Measurements from ENCODE around the gene PER2.

DNA sequence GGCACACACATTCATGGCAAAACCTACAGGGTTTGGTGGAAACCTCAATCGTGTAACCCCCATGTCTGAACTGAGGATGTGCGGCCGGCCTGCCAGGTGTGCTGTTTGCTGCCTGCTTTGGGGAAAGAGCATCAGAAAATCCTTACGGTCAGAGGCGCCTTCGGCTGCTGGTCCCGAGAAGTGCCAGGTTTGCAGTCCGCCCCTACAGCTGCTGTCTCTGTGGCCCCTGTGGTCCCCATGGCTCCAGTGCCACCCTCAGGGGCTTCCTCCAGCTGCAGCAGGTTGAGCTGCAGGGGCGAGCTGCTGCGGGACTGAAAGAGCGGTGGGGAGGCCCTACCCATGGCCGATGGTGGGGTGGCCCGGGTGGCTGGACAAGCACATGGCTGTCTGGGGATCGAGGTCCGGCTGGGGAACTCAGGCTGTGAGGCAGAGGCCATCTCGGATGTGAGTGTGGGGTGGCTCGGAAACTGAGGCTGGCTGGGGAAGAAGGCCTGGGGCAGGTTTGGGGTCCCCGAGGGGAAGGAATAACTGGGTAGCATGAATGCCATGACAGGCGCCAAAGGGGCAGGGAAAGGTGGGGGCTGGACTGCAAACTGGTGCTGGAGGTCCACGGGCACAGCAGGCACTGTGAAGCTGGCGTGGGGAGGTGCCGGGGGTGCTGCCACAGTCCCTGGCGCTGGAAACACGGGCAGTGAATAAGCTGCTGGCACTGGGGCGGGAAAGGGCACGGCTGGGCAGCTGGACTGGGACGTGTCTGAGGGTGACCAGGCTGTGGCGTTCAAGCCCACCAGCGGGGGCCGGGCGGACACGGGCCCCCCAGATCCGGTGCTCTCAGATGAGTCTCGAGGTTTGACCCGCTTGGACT, 35.4 kb downstream of the PER2 start:
- TF ChIP-seq POLR2A (IDR thresholded peaks at IDR 0.05) = no peak
- no peak for TF ChIP-seq EP300 (IDR thresholded peaks at IDR 0.05)
- TF ChIP-seq POLR2AphosphoS5 (IDR thresholded peaks at IDR 0.05) = no peak
